Left lung (tissue), 10 donors: Measurements from ENCODE around the gene DNAH10. TPM values are rescaled to one million over a fixed set of nuclear protein-coding genes. Genes with fewer than 3 reads are reported as not detected.
A peak's percentile ranks its signal among the peaks of the same experiment; 100 is the strongest.

ENCODE experiments used
- ATAC-seq: fragments of 200-7000 bp; cut with Tn5 transposase; one replicate; pipeline ENCODE4 v1.9.1; 2020; ENCODE audit warnings: moderate library complexity
- DNase-seq, 4 donors: peaks; one replicate each; pipeline ENCODE4 v3.0.0-alpha.2; 2013 to 2020
- H3K27ac ChIP-seq, 2 donors: fragments of 200-600 bp; sonication (generic) in 1 of 2; one replicate each; pipeline versions ENCODE4 v1.5.0 to v1.8.0; 2020 to 2021
- H3K27me3 ChIP-seq, 2 donors: fragments of 200-600 bp; sonication (generic) in 1 of 2; one replicate each; pipeline versions ENCODE4 v1.5.0 to v1.8.0; 2020 to 2021
- H3K36me3 ChIP-seq, 2 donors: fragments of 200-600 bp; sonication (generic) in 1 of 2; one replicate each; pipeline versions ENCODE4 v1.5.0 to v1.8.0; 2020 to 2021
- H3K4me1 ChIP-seq, 2 donors: fragments of 200-600 bp; one replicate each; pipeline ENCODE4 v1.8.0; 2021
- H3K4me3 ChIP-seq, 2 donors: fragments of 200-600 bp; sonication (generic) in 1 of 2; one replicate each; pipeline versions ENCODE4 v1.5.0 to v1.8.0; 2020 to 2021; ENCODE audit warnings: mild to moderate bottlenecking in 1 of 2
- H3K9me3 ChIP-seq, 2 donors: fragments of 200-600 bp; sonication (generic) in 1 of 2; one replicate each; pipeline versions ENCODE4 v1.5.0 to v1.8.0; 2020 to 2021
- intact Hi-C, 2 donors: fragments of 100-400 bp; cut with DNase I; formaldehyde crosslinking; loops; one replicate each; pipeline versions ENCODE4 v1.11.2 to v1.14.2; 2022
- polyA plus RNA-seq, 6 donors: library from polyadenylated mRNA; unstranded; fragments of 120-200 nt; gene quantifications; one replicate each; pipeline ENCODE4 v1.2.1, GENCODE V29; 2013; ENCODE audit not compliant: insufficient read length in 6 of 6
- total RNA-seq, 2 donors: library from RNA; stranded (reverse); fragmentation: NEBNext Ultra II Directional; extraction: Animal tissue kit (Norgen Biotek cat#: 25700); gene quantifications; one replicate each; pipeline ENCODE4 v1.2.1, GENCODE V29; 2021
- TF ChIP-seq, protein P1 (sequence below), 2 donors: fragments of 200-600 bp; sonication (generic) in 1 of 2; IDR thresholded peaks; one replicate each; pipeline versions ENCODE4 v1.5.0 to v1.8.0; 2021; ENCODE audit warnings: antibody characterized with exemption in 2 of 2
- donor health status: DM: no; HTN: yes; CAD: no.
- donor health status: DM: no; HTN: no; CAD: no.

DNAH10 gene
- total and polyA plus RNA-seq, 8 donors, result 0.79 to 10.4 (median 6.5) TPM

DNA sequence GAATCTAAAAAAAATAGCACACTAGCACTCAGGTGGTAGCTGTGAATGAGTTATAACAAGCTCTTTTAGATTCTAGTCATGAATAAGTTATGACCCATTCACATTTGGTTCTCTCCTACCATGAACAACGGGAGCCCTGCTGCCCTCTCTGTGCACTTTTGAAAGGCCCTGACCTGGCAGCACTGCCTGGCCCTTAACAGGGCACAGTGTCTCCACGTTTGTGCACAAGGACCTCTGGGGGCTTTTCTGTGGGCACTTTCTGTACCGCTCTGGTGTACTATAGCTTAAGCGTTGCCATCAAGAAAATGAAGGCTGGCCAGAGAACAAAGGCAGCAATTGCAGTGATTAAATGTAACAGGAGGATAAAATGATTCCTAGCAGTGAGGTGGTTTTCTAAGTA lies 189.4 kb downstream of the DNAH10 start:
- H3K27ac ChIP-seq, result peak overlapping the region in 1 of 2 donors; percentile 42
- intact Hi-C loops, result no loop called here
- ATAC-seq (no peak), DNase-seq (no peak)
- no peak overlapping the region for H3K4me3 ChIP-seq
- no peaks in the 10 kb centered on the region for H3K9me3 ChIP-seq
- H3K27me3 ChIP-seq, result no peaks in the 10 kb centered on the region
- peaks cover 10 to 11% of the 10 kb centered on the region in 2 donors for H3K4me1 ChIP-seq
- no peaks in the 10 kb centered on the region for H3K36me3 ChIP-seq
- TF ChIP-seq, protein P1, sequence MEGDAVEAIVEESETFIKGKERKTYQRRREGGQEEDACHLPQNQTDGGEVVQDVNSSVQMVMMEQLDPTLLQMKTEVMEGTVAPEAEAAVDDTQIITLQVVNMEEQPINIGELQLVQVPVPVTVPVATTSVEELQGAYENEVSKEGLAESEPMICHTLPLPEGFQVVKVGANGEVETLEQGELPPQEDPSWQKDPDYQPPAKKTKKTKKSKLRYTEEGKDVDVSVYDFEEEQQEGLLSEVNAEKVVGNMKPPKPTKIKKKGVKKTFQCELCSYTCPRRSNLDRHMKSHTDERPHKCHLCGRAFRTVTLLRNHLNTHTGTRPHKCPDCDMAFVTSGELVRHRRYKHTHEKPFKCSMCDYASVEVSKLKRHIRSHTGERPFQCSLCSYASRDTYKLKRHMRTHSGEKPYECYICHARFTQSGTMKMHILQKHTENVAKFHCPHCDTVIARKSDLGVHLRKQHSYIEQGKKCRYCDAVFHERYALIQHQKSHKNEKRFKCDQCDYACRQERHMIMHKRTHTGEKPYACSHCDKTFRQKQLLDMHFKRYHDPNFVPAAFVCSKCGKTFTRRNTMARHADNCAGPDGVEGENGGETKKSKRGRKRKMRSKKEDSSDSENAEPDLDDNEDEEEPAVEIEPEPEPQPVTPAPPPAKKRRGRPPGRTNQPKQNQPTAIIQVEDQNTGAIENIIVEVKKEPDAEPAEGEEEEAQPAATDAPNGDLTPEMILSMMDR (IDR thresholded peaks at IDR 0.05), result no peak

DNA sequence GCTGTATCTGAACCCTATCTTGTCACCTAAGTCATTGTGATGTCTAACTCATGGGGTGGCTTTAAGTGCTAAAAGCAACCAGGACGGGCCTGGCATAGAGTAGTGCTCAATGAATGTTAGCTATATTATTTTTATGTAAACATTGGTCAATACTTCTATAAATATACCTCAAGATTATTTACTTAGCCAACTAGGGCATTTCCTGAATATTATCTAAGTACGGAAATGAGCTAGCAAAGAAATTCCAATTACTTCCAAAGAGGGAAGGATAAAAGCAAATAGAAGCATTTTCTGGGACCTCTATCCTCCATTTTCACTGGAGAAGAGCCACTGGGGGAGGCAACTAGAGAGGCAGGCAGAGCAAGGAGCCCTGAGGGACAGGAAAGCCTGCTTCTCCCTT lies 189.9 kb downstream of the DNAH10 start:
- ATAC-seq, result peak; percentile 87
- Histone ChIP-seq H3K4me1 (peaks cover 9 to 10% of the 10 kb centered on the region in 2 donors), H3K27ac (peak overlapping the region; percentile 1 to 42), H3K4me3 (no peak overlapping the region), H3K36me3 (no peaks in the 10 kb centered on the region), H3K27me3 (no peaks in the 10 kb centered on the region), H3K9me3 (no peaks in the 10 kb centered on the region)
- peak in 1 of 4 donors; percentile 24 for DNase-seq
- TF ChIP-seq, protein P1 (IDR thresholded peaks at IDR 0.05), result no peak
- intact Hi-C loops, result no loop called here

DNA sequence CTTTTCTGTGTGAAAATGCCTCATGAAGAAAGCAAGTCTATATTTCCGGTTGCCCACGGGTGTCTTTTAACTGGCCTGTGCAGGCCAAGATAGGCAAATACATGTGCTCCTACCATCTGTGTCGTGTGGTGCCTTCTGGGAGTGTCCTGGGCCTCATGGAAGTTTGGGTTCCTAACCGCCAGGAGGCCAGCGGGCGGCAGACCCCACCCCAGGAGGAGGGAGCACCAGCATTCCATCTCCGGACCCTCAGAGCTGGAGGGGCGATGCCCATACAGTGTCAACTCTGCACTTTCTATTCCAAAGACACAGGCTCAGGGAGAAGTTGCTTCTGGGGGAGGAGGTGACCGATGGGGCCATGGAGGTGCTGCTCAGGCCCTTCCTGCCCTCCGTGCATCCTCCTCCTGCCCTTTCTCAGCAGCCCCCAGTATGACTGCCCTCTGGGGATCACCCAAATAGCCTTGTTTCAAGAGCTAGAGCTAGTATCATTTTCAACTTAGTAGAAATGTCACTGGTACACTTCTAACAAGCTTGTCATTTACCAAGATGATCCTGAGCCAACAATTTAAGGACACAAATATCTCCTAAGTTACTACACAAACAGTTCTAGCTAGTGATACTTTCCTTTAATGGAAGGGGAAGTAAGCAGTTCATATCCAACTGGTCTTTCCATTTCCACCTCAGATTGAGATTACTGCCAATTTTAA lies 192.7 kb downstream of the DNAH10 start:
- ATAC-seq (no peak), DNase-seq (no peak)
- Histone ChIP-seq H3K4me3 (no peak overlapping the region), H3K9me3 (no peaks in the 10 kb centered on the region), H3K27me3 (no peaks in the 10 kb centered on the region), H3K27ac (no peak overlapping the region), H3K36me3 (no peaks in the 10 kb centered on the region), H3K4me1 (peaks cover 9 to 10% of the 10 kb centered on the region in 2 donors)
- intact Hi-C loops, result no loop called here
- TF ChIP-seq, protein P1 (IDR thresholded peaks at IDR 0.05), result no peak

DNA sequence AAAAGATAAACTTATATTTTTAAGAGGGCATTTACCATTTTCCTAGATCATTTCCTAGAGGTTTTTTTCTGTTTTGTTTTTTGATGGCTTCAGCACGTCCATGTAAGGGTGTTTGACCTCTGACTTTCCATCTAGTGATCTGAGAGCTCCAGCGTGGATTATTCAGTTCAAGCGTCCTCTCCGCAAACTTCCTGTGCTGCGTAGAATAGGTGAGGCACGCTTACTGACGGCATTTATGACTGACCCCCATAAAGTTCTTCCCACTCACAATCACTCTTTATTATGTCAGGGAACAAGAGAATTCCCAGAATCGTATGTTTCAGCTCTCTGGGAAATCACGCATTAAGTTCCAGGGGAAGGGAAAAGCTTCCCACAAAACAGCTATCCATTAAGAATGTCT lies 194.1 kb downstream of the DNAH10 start:
- DNase-seq (no peak), ATAC-seq (no peak)
- TF ChIP-seq, protein P1 (IDR thresholded peaks at IDR 0.05), result no peak
- no peak overlapping the region for H3K4me3 ChIP-seq
- H3K9me3 ChIP-seq, result no peaks in the 10 kb centered on the region
- no peaks in the 10 kb centered on the region for H3K27me3 ChIP-seq
- intact Hi-C loops, result no loop called here
- no peaks in the 10 kb centered on the region for H3K36me3 ChIP-seq
- H3K27ac ChIP-seq, result no peak overlapping the region
- peaks cover 9 to 10% of the 10 kb centered on the region in 2 donors for H3K4me1 ChIP-seq

DNA sequence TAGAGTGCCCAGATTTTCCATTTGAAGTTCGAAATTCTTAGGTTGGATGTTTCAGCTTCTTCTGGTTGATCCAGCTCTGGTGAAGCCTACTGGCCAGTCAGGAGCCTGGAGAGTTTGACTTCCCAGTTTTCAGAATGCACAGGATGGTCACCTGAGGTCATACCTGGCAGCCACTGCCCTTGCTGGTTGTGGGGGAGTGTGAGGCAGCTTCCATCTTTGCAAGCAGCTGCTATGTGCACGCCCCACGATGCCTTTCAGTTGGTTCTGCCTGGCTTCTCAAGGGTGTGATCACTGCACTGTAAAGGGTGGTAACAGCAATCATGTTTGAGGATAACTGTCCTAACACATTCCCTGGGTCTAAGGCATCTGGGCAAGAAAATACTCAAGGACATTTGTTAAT lies 195.1 kb downstream of the DNAH10 start:
- H3K36me3 ChIP-seq, result no peaks in the 10 kb centered on the region
- no peak for DNase-seq
- TF ChIP-seq, protein P1 (IDR thresholded peaks at IDR 0.05), result no peak
- ATAC-seq, result no peak
- intact Hi-C loops, result no loop called here
- no peak overlapping the region for H3K4me3 ChIP-seq
- no peaks in the 10 kb centered on the region for H3K9me3 ChIP-seq
- peaks cover 5% of the 10 kb centered on the region in 2 donors for H3K4me1 ChIP-seq
- no peak overlapping the region for H3K27ac ChIP-seq
- no peaks in the 10 kb centered on the region for H3K27me3 ChIP-seq
